ENCODE measurements around the gene NOS1AP.

The NOS1AP gene

GRCh38 chr1:162204129-162204822 is 134.8 kb downstream of the NOS1AP start:
- in situ Hi-C loops (cut with HindIII; ENCODE audit: low sequenced_read_pairs): no loop called here
- no peak overlapping the region for H3K4me3 ChIP-seq (ENCODE audit: low read depth, low read length)
- TF ChIP-seq, protein P1, sequence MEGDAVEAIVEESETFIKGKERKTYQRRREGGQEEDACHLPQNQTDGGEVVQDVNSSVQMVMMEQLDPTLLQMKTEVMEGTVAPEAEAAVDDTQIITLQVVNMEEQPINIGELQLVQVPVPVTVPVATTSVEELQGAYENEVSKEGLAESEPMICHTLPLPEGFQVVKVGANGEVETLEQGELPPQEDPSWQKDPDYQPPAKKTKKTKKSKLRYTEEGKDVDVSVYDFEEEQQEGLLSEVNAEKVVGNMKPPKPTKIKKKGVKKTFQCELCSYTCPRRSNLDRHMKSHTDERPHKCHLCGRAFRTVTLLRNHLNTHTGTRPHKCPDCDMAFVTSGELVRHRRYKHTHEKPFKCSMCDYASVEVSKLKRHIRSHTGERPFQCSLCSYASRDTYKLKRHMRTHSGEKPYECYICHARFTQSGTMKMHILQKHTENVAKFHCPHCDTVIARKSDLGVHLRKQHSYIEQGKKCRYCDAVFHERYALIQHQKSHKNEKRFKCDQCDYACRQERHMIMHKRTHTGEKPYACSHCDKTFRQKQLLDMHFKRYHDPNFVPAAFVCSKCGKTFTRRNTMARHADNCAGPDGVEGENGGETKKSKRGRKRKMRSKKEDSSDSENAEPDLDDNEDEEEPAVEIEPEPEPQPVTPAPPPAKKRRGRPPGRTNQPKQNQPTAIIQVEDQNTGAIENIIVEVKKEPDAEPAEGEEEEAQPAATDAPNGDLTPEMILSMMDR (IDR thresholded peaks at IDR 0.05; ENCODE audit: low read depth, low read length, missing control alignments): no peak
- DNase-seq (ENCODE audit: low read depth): no peak

- no peak for DNase-seq (ENCODE audit: low read depth)
- TF ChIP-seq, protein P1 (IDR thresholded peaks at IDR 0.05; ENCODE audit: low read depth, low read length, missing control alignments): no peak
- in situ Hi-C loops (cut with HindIII; ENCODE audit: low sequenced_read_pairs): no loop called here
- H3K4me3 ChIP-seq (ENCODE audit: low read depth, low read length): no peak overlapping the region
These were observed 135.3 kb downstream of the NOS1AP start for GRCh38 chr1:162204823-162205155.

DNA sequence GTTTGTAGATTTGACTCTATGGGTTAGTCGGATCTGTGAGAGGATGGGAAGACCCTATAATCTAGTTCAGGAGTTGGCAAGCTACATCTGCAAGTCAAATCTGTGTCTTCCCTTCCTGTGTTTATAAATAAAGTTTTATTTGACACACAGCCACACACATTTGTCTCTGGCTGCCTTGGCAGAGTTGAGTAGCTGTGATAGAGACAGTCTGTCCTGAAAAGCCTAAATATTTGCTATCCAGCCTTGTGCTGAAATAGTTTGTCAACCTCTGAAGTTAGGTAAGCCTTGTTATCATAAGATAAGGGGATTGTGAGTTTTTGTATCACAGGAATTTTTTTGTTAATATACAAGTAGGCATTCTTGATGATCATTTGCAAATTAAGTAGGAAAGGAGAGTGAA is 136.8 kb downstream of the NOS1AP start:
- TF ChIP-seq, protein P1 (IDR thresholded peaks at IDR 0.05; ENCODE audit: low read depth, low read length, missing control alignments): no peak
- DNase-seq (ENCODE audit: low read depth): no peak
- in situ Hi-C loops (cut with HindIII; ENCODE audit: low sequenced_read_pairs): no loop called here
- H3K4me3 ChIP-seq (ENCODE audit: low read depth, low read length): no peak overlapping the region

DNA sequence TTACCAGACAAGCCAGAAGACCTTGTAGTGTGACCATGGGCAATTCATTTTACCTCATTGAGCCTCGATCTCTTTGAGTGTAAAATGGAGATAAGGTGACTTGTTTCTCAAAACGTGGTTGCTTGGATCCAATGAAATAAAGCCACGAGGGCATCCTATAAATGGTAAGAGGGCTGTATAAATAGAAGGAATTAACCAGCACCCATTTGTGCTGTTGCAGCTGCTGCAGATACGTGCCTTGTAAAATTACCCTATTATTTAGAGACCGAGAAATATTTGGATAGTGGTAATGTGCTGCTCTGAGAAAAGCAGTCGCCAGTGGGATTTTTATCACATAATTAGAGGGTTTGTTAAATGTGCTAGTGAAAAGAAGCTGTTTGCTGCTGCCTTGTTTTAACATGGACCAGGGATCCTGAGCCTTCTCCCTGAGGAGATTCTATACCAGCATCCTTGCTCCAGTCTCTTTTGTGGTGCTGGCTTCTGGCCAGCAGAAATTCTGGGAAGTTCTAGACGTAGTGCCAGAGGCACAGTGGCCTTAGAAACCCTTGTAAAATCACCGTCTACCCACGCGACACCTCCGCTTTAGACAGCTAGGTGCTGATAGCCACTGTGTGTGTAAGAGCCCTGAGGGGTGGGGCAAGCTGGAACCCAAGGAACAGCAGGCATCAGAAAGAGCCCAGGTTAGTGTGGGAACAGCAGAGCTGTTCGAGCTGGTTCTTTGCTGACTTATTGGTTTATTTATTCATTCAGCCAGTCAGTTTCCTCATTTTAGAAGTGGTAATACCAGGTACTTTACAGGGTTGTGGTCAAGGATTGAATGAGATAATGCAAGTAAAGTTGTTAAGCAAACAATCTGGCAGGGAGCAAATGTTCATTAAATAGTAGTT is 137.5 kb downstream of the NOS1AP start:
- DNase-seq (ENCODE audit: low read depth): no peak
- TF ChIP-seq, protein P1 (IDR thresholded peaks at IDR 0.05; ENCODE audit: low read depth, low read length, missing control alignments): no peak
- in situ Hi-C loops (cut with HindIII; ENCODE audit: low sequenced_read_pairs): no loop called here

GRCh38 chr1:162207862-162208261 is 138.4 kb downstream of the NOS1AP start:
- in situ Hi-C loops (cut with HindIII; ENCODE audit: low sequenced_read_pairs): no loop called here
- no peak for DNase-seq (ENCODE audit: low read depth)
- no peak overlapping the region for H3K4me3 ChIP-seq (ENCODE audit: low read depth, low read length)
- TF ChIP-seq, protein P1 (IDR thresholded peaks at IDR 0.05; ENCODE audit: low read depth, low read length, missing control alignments): no peak

More for the DNA sequence above, 137.5 kb downstream of the NOS1AP start:
- H3K4me3 ChIP-seq (ENCODE audit: low read depth, low read length): no peak overlapping the region

DNA sequence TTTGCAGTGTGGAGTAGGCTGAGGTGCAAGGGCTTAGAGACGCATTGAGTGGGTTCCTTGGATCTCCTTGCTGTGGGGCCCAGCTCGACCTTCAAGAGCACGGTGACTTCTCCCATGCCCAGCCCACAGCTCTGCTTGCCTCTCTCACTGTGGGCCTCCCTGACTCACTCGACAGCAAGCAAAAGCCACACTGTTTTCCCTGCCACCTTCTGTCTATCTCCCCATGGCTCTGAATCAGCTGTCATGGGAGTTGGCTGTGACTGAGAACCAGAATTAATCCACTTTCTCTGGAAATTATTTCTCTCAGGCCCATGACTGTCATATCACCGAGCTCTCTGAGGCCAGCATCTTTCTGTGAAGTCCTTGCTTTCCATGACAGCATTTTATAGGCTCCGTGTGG is 140.7 kb downstream of the NOS1AP start:
- no peak for DNase-seq (ENCODE audit: low read depth)
- in situ Hi-C loops (cut with HindIII; ENCODE audit: low sequenced_read_pairs): no loop called here
- TF ChIP-seq, protein P1 (IDR thresholded peaks at IDR 0.05; ENCODE audit: low read depth, low read length, missing control alignments): no peak
- H3K4me3 ChIP-seq (ENCODE audit: low read depth, low read length): no peak overlapping the region

Measured in astrocyte of the cerebellum (primary cell).